WTC11 (cell line): ENCODE measurements around the gene PALS1. TPM values are rescaled to one million over a fixed set of nuclear protein-coding genes. Genes with fewer than 3 reads are reported as not detected.

ENCODE experiments used
- ATAC-seq: fragments of 200-7000 bp; cut with Tn5 transposase; 2 replicates; pipeline ENCODE4 v1.10.0; 2021; ENCODE audit warnings: mild to moderate bottlenecking, moderate library complexity
- CTCF ChIA-PET: fragments of 300-600 bp; sonication (Branson Sonifier 250); formaldehyde crosslinking; loops from one replicate; lab custom pipeline; 2021; ENCODE audit warnings: antibody characterized with exemption; lab: Charles Lee
- POLR2A ChIA-PET: fragments of 350-600 bp; sonication (Branson Sonifier 250); formaldehyde crosslinking; loops from one replicate; lab custom pipeline; 2021; ENCODE audit warnings: antibody characterized with exemption; lab: Charles Lee
- DNase-seq: peaks from one replicate; pipeline ENCODE4 v3.0.0; 2021; ENCODE audit warnings: low spot score
- H3K27ac Mint-ChIP-seq: 2 replicates; pipeline ENCODE4 v1.8.0; 2021; ENCODE audit warnings: mixed read lengths
- H3K27me3 Mint-ChIP-seq: 2 replicates; pipeline ENCODE4 v1.8.0; 2021; ENCODE audit warnings: low read depth, mild to moderate bottlenecking, moderate library complexity, mixed read lengths
- H3K36me3 Mint-ChIP-seq: 2 replicates; pipeline ENCODE4 v1.8.0; 2021; ENCODE audit warnings: mixed read lengths
- H3K4me1 Mint-ChIP-seq: 2 replicates; pipeline ENCODE4 v1.8.0; 2022; ENCODE audit warnings: mixed read lengths
- H3K4me3 Mint-ChIP-seq: 2 replicates; pipeline ENCODE4 v1.8.0; 2021; ENCODE audit warnings: mild to moderate bottlenecking, moderate library complexity, mixed read lengths
- H3K9me3 Mint-ChIP-seq: 2 replicates; pipeline ENCODE4 v1.8.0; 2021; ENCODE audit warnings: mixed read lengths
- ATF1 ChIP-seq: sonication (generic); formaldehyde crosslinking; IDR thresholded peaks from 2 replicates; pipeline ENCODE4 v1.8.1; 2023; ENCODE audit warnings: mild to moderate bottlenecking, moderate library complexity, missing genetic modification reagents
- CREM ChIP-seq: sonication (generic); formaldehyde crosslinking; IDR thresholded peaks from 2 replicates; pipeline ENCODE4 v1.8.1; 2022; ENCODE audit warnings: mild to moderate bottlenecking, missing genetic modification reagents, moderate library complexity
- EMX1 ChIP-seq: fragments of 250-450 bp; sonication (Bioruptor Pico); IDR thresholded peaks from 2 replicates; pipeline ENCODE4 v1.8.0; 2021; ENCODE audit warnings: mild to moderate bottlenecking
- FOXK1 ChIP-seq: sonication (generic); formaldehyde crosslinking; IDR thresholded peaks from 2 replicates; pipeline ENCODE4 v1.8.0; 2022; ENCODE audit warnings: mild to moderate bottlenecking, moderate library complexity, missing genetic modification reagents
- IRF2 ChIP-seq: sonication (generic); formaldehyde crosslinking; IDR thresholded peaks from 2 replicates; pipeline ENCODE4 v1.8.0; 2022; ENCODE audit warnings: low read depth, missing genetic modification reagents, borderline replicate concordance
- NR1H2 ChIP-seq: sonication (generic); formaldehyde crosslinking; IDR thresholded peaks from 2 replicates; pipeline ENCODE4 v1.9.0; 2021; ENCODE audit warnings: mild to moderate bottlenecking, moderate library complexity, missing genetic modification reagents
- PRRX2 ChIP-seq: fragments of 250-450 bp; sonication (Bioruptor Pico); IDR thresholded peaks from 2 replicates; pipeline ENCODE4 v1.8.0; 2021; ENCODE audit warnings: mild to moderate bottlenecking
- RELA ChIP-seq: sonication (generic); formaldehyde crosslinking; IDR thresholded peaks from 2 replicates; pipeline ENCODE4 v1.8.1; 2022; ENCODE audit warnings: missing genetic modification reagents, mild to moderate bottlenecking, borderline replicate concordance
- TEAD4 ChIP-seq: sonication (generic); formaldehyde crosslinking; IDR thresholded peaks from 2 replicates; pipeline ENCODE4 v1.8.0; 2022; ENCODE audit warnings: mild to moderate bottlenecking, missing genetic modification reagents
- ZNF317 ChIP-seq: sonication (generic); formaldehyde crosslinking; IDR thresholded peaks from 2 replicates; pipeline ENCODE4 v1.8.1; 2023; ENCODE audit warnings: low read depth, mild to moderate bottlenecking, moderate library complexity, missing genetic modification reagents, borderline replicate concordance
- total RNA-seq: library from RNA; stranded (reverse); gene quantifications from 3 replicates; pipeline ENCODE4 v1.2.3, GENCODE V29; 2021
- TF ChIP-seq, protein P1 (sequence below): fragments of 250-450 bp; sonication (Bioruptor Pico); IDR thresholded peaks from 2 replicates; pipeline ENCODE4 v1.9.0; 2021; ENCODE audit warnings: mild to moderate bottlenecking, borderline replicate concordance
- TF ChIP-seq, protein P2 (sequence below): sonication (generic); formaldehyde crosslinking; conservative IDR thresholded peaks from 2 replicates; pipeline ENCODE4 v1.8.1; 2022; ENCODE audit warnings: mild to moderate bottlenecking, missing genetic modification reagents
- TF ChIP-seq, protein P3 (sequence below): sonication (generic); formaldehyde crosslinking; IDR thresholded peaks from 2 replicates; pipeline ENCODE4 v1.8.1; 2022; ENCODE audit warnings: low read depth, missing genetic modification reagents, borderline replicate concordance
- TF ChIP-seq, protein P4 (sequence below): fragments of 250-450 bp; sonication (Bioruptor Pico); IDR thresholded peaks from 2 replicates; pipeline ENCODE4 v2.1.2; 2022; ENCODE audit warnings: mild to moderate bottlenecking, moderate library complexity
- TF ChIP-seq, protein P5 (sequence below): sonication (generic); formaldehyde crosslinking; IDR thresholded peaks from 2 replicates; pipeline ENCODE4 v1.8.0; 2022; ENCODE audit warnings: mild to moderate bottlenecking, missing genetic modification reagents
- TF ChIP-seq, protein P6 (sequence below): sonication (generic); formaldehyde crosslinking; IDR thresholded peaks from 2 replicates; pipeline ENCODE4 v1.8.1; 2023; ENCODE audit warnings: mild to moderate bottlenecking, moderate library complexity, missing genetic modification reagents

The PALS1 gene
- total RNA-seq, 1 experiment from 2014 or later, result 18.0 TPM

DNA sequence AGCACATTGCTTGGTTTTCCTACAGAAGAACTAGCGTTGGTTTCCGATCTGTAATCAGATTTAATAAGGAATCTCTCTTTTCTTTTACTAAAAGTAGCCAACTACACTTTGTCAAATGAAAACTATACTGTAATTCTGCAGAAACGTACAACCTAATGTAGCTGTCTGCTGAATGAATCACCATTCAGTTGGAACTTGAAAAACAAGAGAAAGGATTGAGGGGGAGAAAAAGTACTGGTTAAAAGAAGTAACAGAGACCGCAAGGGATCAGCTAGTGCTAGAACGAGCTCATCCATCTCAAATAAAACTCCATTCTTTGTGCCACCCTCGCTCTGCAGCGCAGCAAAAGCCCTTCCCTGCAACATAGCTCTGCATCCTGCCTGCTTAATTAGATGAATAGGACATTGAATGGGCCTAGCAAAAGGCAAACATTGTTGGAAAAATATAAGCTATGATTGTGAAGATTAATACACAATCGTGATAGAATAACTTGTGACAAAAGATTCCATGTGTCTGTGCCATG, 49.4 kb upstream of the PALS1 start (continued):
- TF ChIP-seq, protein P1, sequence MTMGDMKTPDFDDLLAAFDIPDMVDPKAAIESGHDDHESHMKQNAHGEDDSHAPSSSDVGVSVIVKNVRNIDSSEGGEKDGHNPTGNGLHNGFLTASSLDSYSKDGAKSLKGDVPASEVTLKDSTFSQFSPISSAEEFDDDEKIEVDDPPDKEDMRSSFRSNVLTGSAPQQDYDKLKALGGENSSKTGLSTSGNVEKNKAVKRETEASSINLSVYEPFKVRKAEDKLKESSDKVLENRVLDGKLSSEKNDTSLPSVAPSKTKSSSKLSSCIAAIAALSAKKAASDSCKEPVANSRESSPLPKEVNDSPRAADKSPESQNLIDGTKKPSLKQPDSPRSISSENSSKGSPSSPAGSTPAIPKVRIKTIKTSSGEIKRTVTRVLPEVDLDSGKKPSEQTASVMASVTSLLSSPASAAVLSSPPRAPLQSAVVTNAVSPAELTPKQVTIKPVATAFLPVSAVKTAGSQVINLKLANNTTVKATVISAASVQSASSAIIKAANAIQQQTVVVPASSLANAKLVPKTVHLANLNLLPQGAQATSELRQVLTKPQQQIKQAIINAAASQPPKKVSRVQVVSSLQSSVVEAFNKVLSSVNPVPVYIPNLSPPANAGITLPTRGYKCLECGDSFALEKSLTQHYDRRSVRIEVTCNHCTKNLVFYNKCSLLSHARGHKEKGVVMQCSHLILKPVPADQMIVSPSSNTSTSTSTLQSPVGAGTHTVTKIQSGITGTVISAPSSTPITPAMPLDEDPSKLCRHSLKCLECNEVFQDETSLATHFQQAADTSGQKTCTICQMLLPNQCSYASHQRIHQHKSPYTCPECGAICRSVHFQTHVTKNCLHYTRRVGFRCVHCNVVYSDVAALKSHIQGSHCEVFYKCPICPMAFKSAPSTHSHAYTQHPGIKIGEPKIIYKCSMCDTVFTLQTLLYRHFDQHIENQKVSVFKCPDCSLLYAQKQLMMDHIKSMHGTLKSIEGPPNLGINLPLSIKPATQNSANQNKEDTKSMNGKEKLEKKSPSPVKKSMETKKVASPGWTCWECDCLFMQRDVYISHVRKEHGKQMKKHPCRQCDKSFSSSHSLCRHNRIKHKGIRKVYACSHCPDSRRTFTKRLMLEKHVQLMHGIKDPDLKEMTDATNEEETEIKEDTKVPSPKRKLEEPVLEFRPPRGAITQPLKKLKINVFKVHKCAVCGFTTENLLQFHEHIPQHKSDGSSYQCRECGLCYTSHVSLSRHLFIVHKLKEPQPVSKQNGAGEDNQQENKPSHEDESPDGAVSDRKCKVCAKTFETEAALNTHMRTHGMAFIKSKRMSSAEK (CRISPR knock-in tag), result no peak
- TF ChIP-seq, protein P2, sequence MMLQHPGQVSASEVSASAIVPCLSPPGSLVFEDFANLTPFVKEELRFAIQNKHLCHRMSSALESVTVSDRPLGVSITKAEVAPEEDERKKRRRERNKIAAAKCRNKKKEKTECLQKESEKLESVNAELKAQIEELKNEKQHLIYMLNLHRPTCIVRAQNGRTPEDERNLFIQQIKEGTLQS (CRISPR knock-in tag), result no peak
- TF ChIP-seq, all 79 proteins: peak for 0

DNA sequence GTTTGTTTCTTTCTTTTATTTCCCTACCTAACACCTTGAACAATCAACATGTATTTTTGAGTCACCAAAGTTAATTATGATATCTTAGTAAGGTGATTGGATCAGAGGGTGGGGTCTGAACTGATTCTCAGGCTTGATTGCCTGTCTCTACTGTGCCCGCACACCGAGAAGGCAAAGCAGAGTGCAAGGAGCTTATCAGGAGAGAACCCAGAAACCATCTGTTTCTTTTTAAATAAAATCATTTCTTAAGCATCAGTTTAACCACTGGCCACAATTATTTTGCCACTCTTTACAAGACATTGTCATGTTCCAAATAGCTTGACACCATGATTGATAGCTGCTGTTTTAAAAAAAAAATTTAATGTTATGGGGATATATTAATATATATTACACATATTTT, 48.9 kb upstream of the PALS1 start:
- H3K27ac Mint-ChIP-seq, result no peak overlapping the region
- TF ChIP-seq RELA (CRISPR knock-in tag) (no peak), NR1H2 (CRISPR knock-in tag) (no peak), FOXK1 (CRISPR knock-in tag) (no peak), ZNF317 (CRISPR knock-in tag) (no peak), IRF2 (no peak), ATF1 (CRISPR knock-in tag) (no peak), EMX1 (CRISPR knock-in tag) (no peak), TEAD4 (CRISPR knock-in tag) (no peak), CREM (CRISPR knock-in tag) (no peak), PRRX2 (CRISPR knock-in tag) (no peak)
- TF ChIP-seq, protein P3, sequence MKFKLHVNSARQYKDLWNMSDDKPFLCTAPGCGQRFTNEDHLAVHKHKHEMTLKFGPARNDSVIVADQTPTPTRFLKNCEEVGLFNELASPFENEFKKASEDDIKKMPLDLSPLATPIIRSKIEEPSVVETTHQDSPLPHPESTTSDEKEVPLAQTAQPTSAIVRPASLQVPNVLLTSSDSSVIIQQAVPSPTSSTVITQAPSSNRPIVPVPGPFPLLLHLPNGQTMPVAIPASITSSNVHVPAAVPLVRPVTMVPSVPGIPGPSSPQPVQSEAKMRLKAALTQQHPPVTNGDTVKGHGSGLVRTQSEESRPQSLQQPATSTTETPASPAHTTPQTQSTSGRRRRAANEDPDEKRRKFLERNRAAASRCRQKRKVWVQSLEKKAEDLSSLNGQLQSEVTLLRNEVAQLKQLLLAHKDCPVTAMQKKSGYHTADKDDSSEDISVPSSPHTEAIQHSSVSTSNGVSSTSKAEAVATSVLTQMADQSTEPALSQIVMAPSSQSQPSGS (CRISPR knock-in tag), result no peak
- TF ChIP-seq, protein P4, sequence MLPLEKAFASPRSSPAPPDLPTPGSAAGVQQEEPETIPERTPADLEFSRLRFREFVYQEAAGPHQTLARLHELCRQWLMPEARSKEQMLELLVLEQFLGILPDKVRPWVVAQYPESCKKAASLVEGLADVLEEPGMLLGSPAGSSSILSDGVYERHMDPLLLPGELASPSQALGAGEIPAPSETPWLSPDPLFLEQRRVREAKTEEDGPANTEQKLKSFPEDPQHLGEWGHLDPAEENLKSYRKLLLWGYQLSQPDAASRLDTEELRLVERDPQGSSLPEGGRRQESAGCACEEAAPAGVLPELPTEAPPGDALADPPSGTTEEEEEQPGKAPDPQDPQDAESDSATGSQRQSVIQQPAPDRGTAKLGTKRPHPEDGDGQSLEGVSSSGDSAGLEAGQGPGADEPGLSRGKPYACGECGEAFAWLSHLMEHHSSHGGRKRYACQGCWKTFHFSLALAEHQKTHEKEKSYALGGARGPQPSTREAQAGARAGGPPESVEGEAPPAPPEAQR (CRISPR knock-in tag), result no peak
- TF ChIP-seq, protein P5, sequence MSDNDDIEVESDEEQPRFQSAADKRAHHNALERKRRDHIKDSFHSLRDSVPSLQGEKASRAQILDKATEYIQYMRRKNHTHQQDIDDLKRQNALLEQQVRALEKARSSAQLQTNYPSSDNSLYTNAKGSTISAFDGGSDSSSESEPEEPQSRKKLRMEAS (CRISPR knock-in tag), result no peak
- TF ChIP-seq, protein P6, sequence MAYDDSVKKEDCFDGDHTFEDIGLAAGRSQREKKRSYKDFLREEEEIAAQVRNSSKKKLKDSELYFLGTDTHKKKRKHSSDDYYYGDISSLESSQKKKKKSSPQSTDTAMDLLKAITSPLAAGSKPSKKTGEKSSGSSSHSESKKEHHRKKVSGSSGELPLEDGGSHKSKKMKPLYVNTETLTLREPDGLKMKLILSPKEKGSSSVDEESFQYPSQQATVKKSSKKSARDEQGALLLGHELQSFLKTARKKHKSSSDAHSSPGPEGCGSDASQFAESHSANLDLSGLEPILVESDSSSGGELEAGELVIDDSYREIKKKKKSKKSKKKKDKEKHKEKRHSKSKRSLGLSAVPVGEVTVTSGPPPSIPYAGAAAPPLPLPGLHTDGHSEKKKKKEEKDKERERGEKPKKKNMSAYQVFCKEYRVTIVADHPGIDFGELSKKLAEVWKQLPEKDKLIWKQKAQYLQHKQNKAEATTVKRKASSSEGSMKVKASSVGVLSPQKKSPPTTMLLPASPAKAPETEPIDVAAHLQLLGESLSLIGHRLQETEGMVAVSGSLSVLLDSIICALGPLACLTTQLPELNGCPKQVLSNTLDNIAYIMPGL (CRISPR knock-in tag), result no peak
- TF ChIP-seq, all 79 proteins: peak for 0
- ChIA-PET CTCF (interaction anchor here (1.6 kb wide), 1 partner anchor 94 kb away, joined by 9 read pairs; no protein-coding TSS in a partner anchor), POLR2A (no interaction called here)
- peaks cover 7% of the 10 kb centered on the region for H3K4me1 Mint-ChIP-seq
- DNase-seq (no peak), ATAC-seq (no peak)
- H3K36me3 Mint-ChIP-seq, result no peaks in the 10 kb centered on the region
- no peaks in the 10 kb centered on the region for H3K9me3 Mint-ChIP-seq
- H3K4me3 Mint-ChIP-seq, result no peak overlapping the region
- H3K27me3 Mint-ChIP-seq, result no peaks in the 10 kb centered on the region
